ENCODE data around the gene SAV1.

- TF ChIP-seq CTCF (IDR thresholded peaks at IDR 0.05) (no peak), POLR2AphosphoS5 (IDR thresholded peaks at IDR 0.05) (no peak), EP300 (IDR thresholded peaks at IDR 0.05) (no peak)
These were observed 7.5 kb upstream of the SAV1 start for GRCh38 chr14:50675597-50675996.
